HepG2 (cell line): ENCODE results near the gene DCUN1D3. TPM values are rescaled to one million over a fixed set of nuclear protein-coding genes. Genes with fewer than 3 reads are reported as not detected.

Experiments used
- ARHGAP35 ChIP-seq: sonication (generic); formaldehyde crosslinking; IDR thresholded peaks from 2 replicates; pipeline ENCODE4 v1.9.0; 2022; ENCODE audit warnings: mild to moderate bottlenecking, inconsistent platforms, moderate library complexity, missing genetic modification reagents, borderline replicate concordance
- ASH2L ChIP-seq: fragments of 300-600, 200-600 bp; sonication (generic); IDR thresholded peaks from 2 replicates; pipeline ENCODE4 v1.7.0; 2017; ENCODE audit warnings: low read depth, mild to moderate bottlenecking, moderate library complexity, mixed read lengths, low read length; ENCODE audit not compliant: insufficient read length
- CC2D1A ChIP-seq: sonication (generic); formaldehyde crosslinking; IDR thresholded peaks from 2 replicates; pipeline ENCODE4 v1.8.1; 2023; ENCODE audit warnings: mild to moderate bottlenecking, missing genetic modification reagents
- HMG20A ChIP-seq: IDR thresholded peaks from 2 replicates; pipeline ENCODE4 v1.6.1; 2016; ENCODE audit warnings: borderline replicate concordance
- HNF1B ChIP-seq: sonication (generic); formaldehyde crosslinking; IDR thresholded peaks from 2 replicates; pipeline ENCODE4 v1.5.1; 2020; ENCODE audit warnings: mild to moderate bottlenecking, moderate library complexity, missing genetic modification reagents
- MIXL1 ChIP-seq: IDR thresholded peaks from 2 replicates; pipeline ENCODE4 v1.6.1; 2016
- MYC ChIP-seq: sonication (generic); formaldehyde crosslinking; IDR thresholded peaks from 2 replicates; pipeline ENCODE4 v1.9.0; 2021; ENCODE audit warnings: missing genetic modification reagents, borderline replicate concordance
- RBAK ChIP-seq: sonication (generic); formaldehyde crosslinking; IDR thresholded peaks from 2 replicates; pipeline ENCODE4 v1.5.1; 2020; ENCODE audit warnings: mild to moderate bottlenecking, missing genetic modification reagents
- RFXANK ChIP-seq: IDR thresholded peaks from 2 replicates; pipeline ENCODE4 v1.6.1; 2016
- SP1 ChIP-seq, 2 experiments: fragments of 450-650 bp in 1 of 2; sonication (generic) in 1 of 2; formaldehyde crosslinking in 1 of 2; IDR thresholded peaks; 2 replicates each; pipeline versions ENCODE4 v1.4.0 to v1.6.1; 2016 to 2020; ENCODE audit warnings: missing genetic modification reagents in 1 of 2
- SP5 ChIP-seq: IDR thresholded peaks from 2 replicates; pipeline ENCODE4 v1.6.1; 2016; ENCODE audit warnings: low read depth, borderline replicate concordance
- XBP1 ChIP-seq: sonication (generic); formaldehyde crosslinking; IDR thresholded peaks from 2 replicates; pipeline ENCODE4 v1.5.0; 2020; ENCODE audit warnings: missing genetic modification reagents
- ZBTB8A ChIP-seq: sonication (generic); formaldehyde crosslinking; IDR thresholded peaks from 2 replicates; pipeline ENCODE4 v1.4.0; 2020; ENCODE audit warnings: mild to moderate bottlenecking, low read depth, missing genetic modification reagents, borderline replicate concordance
- ZNF121 ChIP-seq: sonication (generic); formaldehyde crosslinking; IDR thresholded peaks from 2 replicates; pipeline ENCODE4 v1.5.0; 2020; ENCODE audit warnings: mild to moderate bottlenecking, missing genetic modification reagents
- ZNF260 ChIP-seq: sonication (generic); formaldehyde crosslinking; IDR thresholded peaks from 2 replicates; pipeline ENCODE4 v1.4.0; 2020; ENCODE audit warnings: missing genetic modification reagents, low read depth, mild to moderate bottlenecking, borderline replicate concordance
- ZNF468 ChIP-seq: sonication (generic); formaldehyde crosslinking; IDR thresholded peaks from 2 replicates; pipeline ENCODE4 v1.8.0; 2022; ENCODE audit warnings: mild to moderate bottlenecking, moderate library complexity, missing genetic modification reagents
- ZNF556 ChIP-seq: sonication (generic); formaldehyde crosslinking; IDR thresholded peaks from 2 replicates; pipeline ENCODE4 v1.4.0; 2020; ENCODE audit warnings: mild to moderate bottlenecking, missing genetic modification reagents, borderline replicate concordance
- ZNF782 ChIP-seq: sonication (generic); formaldehyde crosslinking; IDR thresholded peaks from 2 replicates; pipeline ENCODE4 v1.4.0; 2020; ENCODE audit warnings: missing genetic modification reagents, mild to moderate bottlenecking, borderline replicate concordance
- polyA plus RNA-seq, 8 experiments: library from polyadenylated mRNA; depleted of rRNA in 3 of 8; stranded (reverse) in 7 of 8; unstranded in 1 of 8; fragments of >200 nt; fragmentation: Illumina TruSeq in 4 of 8; extraction: Trizol in 4 of 8; gene quantifications; 2 replicates each; pipeline versions ENCODE4 v1.2.1 to v1.2.3, GENCODE V29; 2011 to 2016; ENCODE audit warnings: low read depth in 4 of 8, missing spikeins in 1 of 8, mixed read lengths in 1 of 8; ENCODE audit not compliant: insufficient read depth in 1 of 8
- total RNA-seq, 5 experiments: library from RNA; depleted of rRNA; stranded (reverse); fragments of >200 nt; fragmentation: Illumina TruSeq; extraction: Trizol; gene quantifications; 2 replicates each; pipeline ENCODE4 v1.2.3, GENCODE V29; 2016; ENCODE audit warnings: low read depth in 1 of 5
- TF ChIP-seq, protein P1 (sequence below): sonication (generic); formaldehyde crosslinking; IDR thresholded peaks from 2 replicates; pipeline ENCODE4 v1.4.0; 2020; ENCODE audit warnings: mild to moderate bottlenecking, missing genetic modification reagents, borderline replicate concordance
- TF ChIP-seq, protein P2 (sequence below): sonication (generic); formaldehyde crosslinking; IDR thresholded peaks from 2 replicates; pipeline ENCODE4 v1.4.0; 2020; ENCODE audit warnings: mild to moderate bottlenecking, missing genetic modification reagents
- TF ChIP-seq, protein P3 (sequence below): IDR thresholded peaks from 2 replicates; pipeline ENCODE4 v1.6.1; 2018; ENCODE audit warnings: missing genetic modification reagents

Gene DCUN1D3
- total and polyA plus RNA-seq, 2 of the 13 experiments (the other 11 are each of a cell fraction or from before 2014, with no cell fraction given): 5.0 to 19.3 TPM

DNA sequence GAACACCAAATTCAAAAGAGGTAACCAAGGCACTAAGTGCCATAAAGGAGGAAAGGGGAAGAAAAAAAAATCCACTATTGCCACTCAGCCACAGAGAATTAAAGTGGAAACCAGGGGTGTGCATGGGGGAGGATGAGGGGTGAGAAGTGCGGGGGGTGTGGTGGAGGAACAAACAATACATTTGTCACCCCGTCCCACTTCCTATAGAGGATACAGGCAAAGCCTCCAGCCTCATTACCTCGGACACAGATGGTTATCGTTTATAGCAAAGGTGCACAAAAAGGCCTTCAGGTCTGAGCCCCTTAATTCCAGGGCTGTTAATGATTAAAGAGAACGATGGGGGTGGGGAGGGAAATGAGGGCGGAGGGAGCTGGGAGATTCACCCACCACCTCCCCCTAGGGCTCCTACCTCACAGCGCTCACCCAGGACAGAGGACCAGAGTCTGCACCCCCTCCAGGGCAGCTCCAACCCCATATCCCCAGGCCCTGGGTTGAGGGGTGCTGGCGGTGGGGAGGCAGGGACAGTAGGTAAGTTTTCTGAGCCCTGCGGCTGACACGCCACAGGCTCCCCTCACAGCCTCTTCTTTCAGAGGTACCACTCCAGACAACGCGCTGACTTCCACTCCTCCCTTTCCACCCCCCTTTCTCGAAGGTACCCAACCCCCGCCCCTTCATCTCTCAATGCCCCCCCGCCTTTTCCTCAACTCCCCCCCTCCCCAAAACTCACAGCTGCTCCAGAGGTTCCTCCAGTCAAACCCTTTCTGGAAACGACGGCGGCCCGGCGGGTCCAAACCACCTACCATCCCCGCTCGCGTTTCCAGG is 470 bp downstream of the DCUN1D3 start (continued):
- TF ChIP-seq, protein P1, sequence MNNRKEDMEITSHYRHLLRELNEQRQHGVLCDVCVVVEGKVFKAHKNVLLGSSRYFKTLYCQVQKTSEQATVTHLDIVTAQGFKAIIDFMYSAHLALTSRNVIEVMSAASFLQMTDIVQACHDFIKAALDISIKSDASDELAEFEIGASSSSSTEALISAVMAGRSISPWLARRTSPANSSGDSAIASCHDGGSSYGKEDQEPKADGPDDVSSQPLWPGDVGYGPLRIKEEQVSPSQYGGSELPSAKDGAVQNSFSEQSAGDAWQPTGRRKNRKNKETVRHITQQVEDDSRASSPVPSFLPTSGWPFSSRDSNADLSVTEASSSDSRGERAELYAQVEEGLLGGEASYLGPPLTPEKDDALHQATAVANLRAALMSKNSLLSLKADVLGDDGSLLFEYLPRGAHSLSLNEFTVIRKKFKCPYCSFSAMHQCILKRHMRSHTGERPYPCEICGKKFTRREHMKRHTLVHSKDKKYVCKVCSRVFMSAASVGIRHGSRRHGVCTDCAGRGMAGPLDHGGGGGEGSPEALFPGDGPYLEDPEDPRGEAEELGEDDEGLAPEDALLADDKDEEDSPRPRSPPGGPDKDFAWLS (CRISPR knock-in tag): 0 out of 2 replicates have a peak, but pooled peaks have one; percentile 53
- TF ChIP-seq ZNF260 (CRISPR knock-in tag): no peak
- TF ChIP-seq MYC: peak; percentile 43; the same call in 1 of the 2 replicates
- TF ChIP-seq RFXANK (CRISPR knock-in tag): no peak
- peak; percentile 99 for TF ChIP-seq HNF1B (CRISPR knock-in tag)
- TF ChIP-seq SP1 (IDR thresholded peaks at IDR 0.05): no peak
- TF ChIP-seq SP1 (CRISPR knock-in tag; IDR thresholded peaks at IDR 0.05): 0 out of 2 replicates have a peak, but pooled peaks have one; percentile 11
- 0 out of 2 replicates have a peak, but pooled peaks have one; percentile 67 for TF ChIP-seq ZNF782
- TF ChIP-seq ZNF556 (CRISPR knock-in tag): no peak
- TF ChIP-seq, protein P2, sequence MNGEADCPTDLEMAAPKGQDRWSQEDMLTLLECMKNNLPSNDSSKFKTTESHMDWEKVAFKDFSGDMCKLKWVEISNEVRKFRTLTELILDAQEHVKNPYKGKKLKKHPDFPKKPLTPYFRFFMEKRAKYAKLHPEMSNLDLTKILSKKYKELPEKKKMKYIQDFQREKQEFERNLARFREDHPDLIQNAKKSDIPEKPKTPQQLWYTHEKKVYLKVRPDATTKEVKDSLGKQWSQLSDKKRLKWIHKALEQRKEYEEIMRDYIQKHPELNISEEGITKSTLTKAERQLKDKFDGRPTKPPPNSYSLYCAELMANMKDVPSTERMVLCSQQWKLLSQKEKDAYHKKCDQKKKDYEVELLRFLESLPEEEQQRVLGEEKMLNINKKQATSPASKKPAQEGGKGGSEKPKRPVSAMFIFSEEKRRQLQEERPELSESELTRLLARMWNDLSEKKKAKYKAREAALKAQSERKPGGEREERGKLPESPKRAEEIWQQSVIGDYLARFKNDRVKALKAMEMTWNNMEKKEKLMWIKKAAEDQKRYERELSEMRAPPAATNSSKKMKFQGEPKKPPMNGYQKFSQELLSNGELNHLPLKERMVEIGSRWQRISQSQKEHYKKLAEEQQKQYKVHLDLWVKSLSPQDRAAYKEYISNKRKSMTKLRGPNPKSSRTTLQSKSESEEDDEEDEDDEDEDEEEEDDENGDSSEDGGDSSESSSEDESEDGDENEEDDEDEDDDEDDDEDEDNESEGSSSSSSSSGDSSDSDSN (CRISPR knock-in tag): no peak
- no peak for TF ChIP-seq ZBTB8A (CRISPR knock-in tag)
- no peak for TF ChIP-seq RBAK
- TF ChIP-seq XBP1 (CRISPR knock-in tag): no peak
- no peak for TF ChIP-seq CC2D1A (CRISPR knock-in tag)
- TF ChIP-seq SP5 (CRISPR knock-in tag): peak; percentile 64; the same call in 1 of the 2 replicates
- TF ChIP-seq ARHGAP35 (CRISPR knock-in tag): 0 out of 2 replicates have a peak, but pooled peaks have one; percentile 76
- no peak for TF ChIP-seq ASH2L
- TF ChIP-seq ZNF121: no peak
- TF ChIP-seq, protein P3, sequence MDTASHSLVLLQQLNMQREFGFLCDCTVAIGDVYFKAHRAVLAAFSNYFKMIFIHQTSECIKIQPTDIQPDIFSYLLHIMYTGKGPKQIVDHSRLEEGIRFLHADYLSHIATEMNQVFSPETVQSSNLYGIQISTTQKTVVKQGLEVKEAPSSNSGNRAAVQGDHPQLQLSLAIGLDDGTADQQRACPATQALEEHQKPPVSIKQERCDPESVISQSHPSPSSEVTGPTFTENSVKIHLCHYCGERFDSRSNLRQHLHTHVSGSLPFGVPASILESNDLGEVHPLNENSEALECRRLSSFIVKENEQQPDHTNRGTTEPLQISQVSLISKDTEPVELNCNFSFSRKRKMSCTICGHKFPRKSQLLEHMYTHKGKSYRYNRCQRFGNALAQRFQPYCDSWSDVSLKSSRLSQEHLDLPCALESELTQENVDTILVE: 0 out of 2 replicates have a peak, but pooled peaks have one; percentile 43
- peak; percentile 38; the same call in 1 of the 2 replicates for TF ChIP-seq HMG20A
- no peak for TF ChIP-seq ZNF468
- peak; percentile 96 for TF ChIP-seq MIXL1
